Testis (tissue), 3 donors: ENCODE measurements around the gene CYYR1. TPM values are rescaled to one million over a fixed set of nuclear protein-coding genes. Genes with fewer than 3 reads are reported as not detected.

ENCODE experiments used
- DNase-seq: peaks from one replicate; pipeline ENCODE4 v3.0.0-alpha.2; 2019
- H3K27ac ChIP-seq, 2 donors: fragments of 200-600 bp; sonication (generic); one replicate each; pipeline ENCODE4 v1.5.1; 2019
- H3K27me3 ChIP-seq: fragments of 200-600 bp; sonication (generic); one replicate; pipeline ENCODE4 v1.5.1; 2019
- H3K36me3 ChIP-seq: fragments of 200-600 bp; sonication (generic); one replicate; pipeline ENCODE4 v1.5.1; 2017; ENCODE audit warnings: low read depth; ENCODE audit errors: missing control alignments
- H3K4me1 ChIP-seq: fragments of 200-600 bp; sonication (generic); one replicate; pipeline ENCODE4 v1.5.1; 2019
- H3K4me3 ChIP-seq, 2 donors: fragments of 200-600 bp; sonication (generic); one replicate each; pipeline ENCODE4 v1.5.1; 2017 to 2019
- H3K9me3 ChIP-seq: fragments of 200-600 bp; sonication (generic); one replicate; pipeline ENCODE4 v1.5.1; 2017
- CTCF ChIP-seq, 3 experiments: fragments of 450-650 bp in 2 of 3; fragments of 200-600 bp in 1 of 3; sonication (generic) in 1 of 3; IDR thresholded peaks; one replicate each; pipeline ENCODE4 v1.5.1; 2016 to 2019; ENCODE audit warnings: antibody characterized with exemption in 3 of 3, mild to moderate bottlenecking in 2 of 3, moderate library complexity in 1 of 3
- POLR2A ChIP-seq: fragments of 450-650 bp; IDR thresholded peaks from one replicate; pipeline ENCODE4 v1.6.1; 2017; ENCODE audit warnings: antibody characterized with exemption, mild to moderate bottlenecking, moderate library complexity
- WGBS, 2 donors: methylation state at CpG; one replicate each; pipeline ENCODE4 v1.1.5; 2018; 5-methylcytosine and 5-hydroxymethylcytosine counted together
- intact Hi-C: fragments of 100-400 bp; cut with DNase I; formaldehyde crosslinking; loops from one replicate; pipeline ENCODE4 v1.15.1; 2023; ENCODE audit warnings: low total_unique reads
- polyA plus RNA-seq: library from polyadenylated mRNA; stranded (reverse); fragments of 350-450 nt; fragmentation: Illumina TruSeq; extraction: RNeasy Lipid Tissue Mini Kit (QIAGEN cat#74804); gene quantifications from one replicate; pipeline ENCODE4 v1.2.3, GENCODE V29; 2014; ENCODE audit warnings: low read depth, low replicate concordance; ENCODE audit not compliant: insufficient read depth
- total RNA-seq, 2 donors: library from RNA; depleted of rRNA; stranded (reverse); fragments of >200 nt; gene quantifications; one replicate each; pipeline ENCODE4 v1.2.3, GENCODE V29; 2016

The CYYR1 gene
- total and polyA plus RNA-seq, 3 donors from 2014 or later: 4.4 to 6.1 (median 4.6) TPM

GRCh38 chr21:26546446-26547097, 26.5 kb downstream of the CYYR1 start:
- no peak for TF ChIP-seq POLR2A
- no peak for TF ChIP-seq CTCF (IDR thresholded peaks at IDR 0.05)
- no peaks in the 10 kb centered on the region for H3K36me3 ChIP-seq
- H3K9me3 ChIP-seq: no peaks in the 10 kb centered on the region
- WGBS, 2 donors: 40 to 69% methylated on average over 8 of the region's 8 CpGs
- H3K27ac ChIP-seq: no peak overlapping the region
- DNase-seq: no peak
- H3K27me3 ChIP-seq: no peaks in the 10 kb centered on the region
- no peaks in the 10 kb centered on the region for H3K4me1 ChIP-seq
- intact Hi-C loops: no loop called here
- no peak overlapping the region for H3K4me3 ChIP-seq

GRCh38 chr21:26544201-26544775, 28.8 kb downstream of the CYYR1 start:
- TF ChIP-seq POLR2A (no peak), CTCF (IDR thresholded peaks at IDR 0.05) (no peak)
- no peaks in the 10 kb centered on the region for H3K36me3 ChIP-seq
- H3K27me3 ChIP-seq: no peaks in the 10 kb centered on the region
- H3K4me3 ChIP-seq: no peak overlapping the region
- no peak for DNase-seq
- H3K9me3 ChIP-seq: no peaks in the 10 kb centered on the region
- 58 to 61% methylated on average over 7 of the region's 7 CpGs for WGBS, 2 donors
- H3K27ac ChIP-seq: no peak overlapping the region
- intact Hi-C loops: no loop called here
- no peaks in the 10 kb centered on the region for H3K4me1 ChIP-seq

- Histone ChIP-seq H3K27me3 (no peaks in the 10 kb centered on the region), H3K36me3 (no peaks in the 10 kb centered on the region), H3K27ac (no peak overlapping the region), H3K4me3 (no peak overlapping the region), H3K9me3 (no peaks in the 10 kb centered on the region), H3K4me1 (no peaks in the 10 kb centered on the region)
- intact Hi-C loops: no loop called here
- no peak for DNase-seq
- TF ChIP-seq CTCF (IDR thresholded peaks at IDR 0.05): no peak
- TF ChIP-seq POLR2A: no peak
These were observed 32.4 kb downstream of the CYYR1 start for GRCh38 chr21:26540651-26541050.

DNA sequence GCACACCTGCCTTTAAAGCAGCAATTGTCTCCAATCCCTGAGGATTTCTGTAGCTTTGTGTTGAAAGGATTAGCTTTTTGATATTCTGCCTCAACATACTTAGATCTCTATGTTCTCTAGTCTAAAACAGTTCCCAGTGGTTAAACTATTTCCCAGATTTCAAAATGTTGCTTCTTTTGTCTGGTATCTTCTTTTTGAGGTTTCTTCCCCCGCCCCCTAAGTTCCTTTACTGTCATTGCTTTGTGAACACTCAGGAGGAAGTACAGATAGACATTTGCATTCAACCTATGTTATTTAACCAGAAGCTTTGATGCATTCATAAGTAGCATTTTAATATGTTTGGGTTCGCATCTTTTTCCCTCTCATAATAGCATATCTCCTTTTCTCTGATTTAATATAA, 33.5 kb downstream of the CYYR1 start:
- TF ChIP-seq POLR2A (no peak), CTCF (IDR thresholded peaks at IDR 0.05) (no peak)
- intact Hi-C loops: no loop called here
- H3K9me3 ChIP-seq: no peaks in the 10 kb centered on the region
- DNase-seq: no peak
- no peaks in the 10 kb centered on the region for H3K27me3 ChIP-seq
- no peak overlapping the region for H3K27ac ChIP-seq
- H3K36me3 ChIP-seq: no peaks in the 10 kb centered on the region
- H3K4me3 ChIP-seq: no peak overlapping the region
- H3K4me1 ChIP-seq: no peaks in the 10 kb centered on the region
- 87 to 92% methylated on average over 2 of the region's 2 CpGs for WGBS, 2 donors

GRCh38 chr21:26534517-26534916, 38.6 kb downstream of the CYYR1 start:
- intact Hi-C loops: no loop called here
- H3K4me1 ChIP-seq: no peaks in the 10 kb centered on the region
- H3K27ac ChIP-seq: no peak overlapping the region
- H3K9me3 ChIP-seq: no peaks in the 10 kb centered on the region
- 77 to 79% methylated on average over 4 of the region's 4 CpGs for WGBS, 2 donors
- no peak overlapping the region for H3K4me3 ChIP-seq
- no peaks in the 10 kb centered on the region for H3K27me3 ChIP-seq
- H3K36me3 ChIP-seq: no peaks in the 10 kb centered on the region
- TF ChIP-seq CTCF (IDR thresholded peaks at IDR 0.05): no peak
- TF ChIP-seq POLR2A: no peak
- DNase-seq: no peak
